Measurements from ENCODE around the gene DOK6. TPM values are rescaled to one million over a fixed set of nuclear protein-coding genes. Genes with fewer than 3 reads are reported as not detected.

Gene DOK6
- total RNA-seq, 4 donors from 2014 or later: 0.34 to 10.8 (median 0.52) TPM

DNA sequence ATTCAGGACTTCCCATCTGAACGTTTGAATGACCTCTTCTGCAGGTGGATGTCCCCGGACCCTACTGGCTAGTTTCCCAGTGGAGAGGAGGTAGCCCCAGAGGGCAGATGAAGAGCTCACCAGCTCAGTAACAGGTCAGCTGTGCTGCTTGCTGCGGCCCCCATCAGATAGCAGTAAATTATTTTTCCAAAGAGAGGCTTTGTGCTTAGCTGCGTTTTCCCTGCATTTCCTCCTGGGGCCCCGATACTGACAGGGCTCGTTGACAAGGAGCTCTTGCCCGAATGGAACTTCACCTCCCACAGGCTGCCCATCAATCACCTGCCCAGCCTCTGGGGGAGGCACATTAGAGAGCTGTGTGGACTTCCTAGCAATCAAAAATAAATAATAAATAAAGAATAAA, 185.8 kb downstream of the DOK6 start:
- TF ChIP-seq, protein P1, sequence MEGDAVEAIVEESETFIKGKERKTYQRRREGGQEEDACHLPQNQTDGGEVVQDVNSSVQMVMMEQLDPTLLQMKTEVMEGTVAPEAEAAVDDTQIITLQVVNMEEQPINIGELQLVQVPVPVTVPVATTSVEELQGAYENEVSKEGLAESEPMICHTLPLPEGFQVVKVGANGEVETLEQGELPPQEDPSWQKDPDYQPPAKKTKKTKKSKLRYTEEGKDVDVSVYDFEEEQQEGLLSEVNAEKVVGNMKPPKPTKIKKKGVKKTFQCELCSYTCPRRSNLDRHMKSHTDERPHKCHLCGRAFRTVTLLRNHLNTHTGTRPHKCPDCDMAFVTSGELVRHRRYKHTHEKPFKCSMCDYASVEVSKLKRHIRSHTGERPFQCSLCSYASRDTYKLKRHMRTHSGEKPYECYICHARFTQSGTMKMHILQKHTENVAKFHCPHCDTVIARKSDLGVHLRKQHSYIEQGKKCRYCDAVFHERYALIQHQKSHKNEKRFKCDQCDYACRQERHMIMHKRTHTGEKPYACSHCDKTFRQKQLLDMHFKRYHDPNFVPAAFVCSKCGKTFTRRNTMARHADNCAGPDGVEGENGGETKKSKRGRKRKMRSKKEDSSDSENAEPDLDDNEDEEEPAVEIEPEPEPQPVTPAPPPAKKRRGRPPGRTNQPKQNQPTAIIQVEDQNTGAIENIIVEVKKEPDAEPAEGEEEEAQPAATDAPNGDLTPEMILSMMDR (IDR thresholded peaks at IDR 0.05; ENCODE audit: low read depth): no peak

GRCh38 chr18:69588301-69588700, 187.6 kb downstream of the DOK6 start:
- TF ChIP-seq, protein P1 (IDR thresholded peaks at IDR 0.05; ENCODE audit: low read depth): no peak

- TF ChIP-seq, protein P1 (IDR thresholded peaks at IDR 0.05; ENCODE audit: low read depth): no peak
Observed at GRCh38 chr18:69590150-69590549, 189.5 kb downstream of the DOK6 start.

- TF ChIP-seq, protein P1 (IDR thresholded peaks at IDR 0.05; ENCODE audit: low read depth): no peak
Observed at GRCh38 chr18:69596345-69596744, 195.7 kb downstream of the DOK6 start.

GRCh38 chr18:69597561-69597960, 196.9 kb downstream of the DOK6 start:
- TF ChIP-seq, protein P1 (IDR thresholded peaks at IDR 0.05; ENCODE audit: low read depth): no peak

GRCh38 chr18:69599377-69599776, 198.7 kb downstream of the DOK6 start:
- TF ChIP-seq, protein P1 (IDR thresholded peaks at IDR 0.05; ENCODE audit: low read depth): no peak

- TF ChIP-seq, protein P1 (IDR thresholded peaks at IDR 0.05; ENCODE audit: low read depth): no peak
Observed at GRCh38 chr18:69612242-69612641, 211.6 kb downstream of the DOK6 start.
